Chondrocyte (in vitro differentiated cells): ENCODE data around the gene ITPR2. TPM values are rescaled to one million over a fixed set of nuclear protein-coding genes. Genes with fewer than 3 reads are reported as not detected.

Experiments used
- DNase-seq: peaks from one replicate; pipeline ENCODE4 v3.0.0; 2021; ENCODE audit warnings: mixed read lengths, low spot score
- H3K27ac Mint-ChIP-seq: one replicate; pipeline ENCODE4 v1.8.0; 2021; ENCODE audit warnings: mild to moderate bottlenecking, moderate library complexity, mixed read lengths; ENCODE audit not compliant: unreplicated experiment
- H3K27me3 Mint-ChIP-seq: 2 replicates; pipeline ENCODE4 v1.8.0; 2021; ENCODE audit warnings: low read depth, mixed read lengths
- H3K36me3 Mint-ChIP-seq: 2 replicates; pipeline ENCODE4 v1.8.0; 2021; ENCODE audit warnings: low read depth, mixed read lengths
- H3K4me1 Mint-ChIP-seq: 2 replicates; pipeline ENCODE4 v1.8.0; 2021; ENCODE audit warnings: low read depth, mild to moderate bottlenecking, mixed read lengths
- H3K4me3 Mint-ChIP-seq: one replicate; pipeline ENCODE4 v1.8.0; 2021; ENCODE audit warnings: mild to moderate bottlenecking, moderate library complexity, mixed read lengths; ENCODE audit not compliant: unreplicated experiment
- H3K9me3 Mint-ChIP-seq: 2 replicates; pipeline ENCODE4 v1.8.0; 2021; ENCODE audit warnings: low read depth, mixed read lengths
- CTCF ChIP-seq: fragments of 200-600 bp; sonication (generic); IDR thresholded peaks from 2 replicates; pipeline ENCODE4 v1.5.0; 2021; ENCODE audit warnings: antibody characterized with exemption, mild to moderate bottlenecking, moderate library complexity
- total RNA-seq: library from RNA; stranded (reverse); gene quantifications from 3 replicates; pipeline ENCODE4 v1.2.1, GENCODE V29; 2021

The ITPR2 gene
- total RNA-seq, 1 donor from 2014 or later, result 18.7 TPM

- H3K27ac Mint-ChIP-seq, result peak overlapping the region; percentile 49
- peaks cover 34% of the 10 kb centered on the region for H3K4me1 Mint-ChIP-seq
These were observed 11.7 kb downstream of the ITPR2 start for GRCh38 chr12:26821212-26821701.

DNA sequence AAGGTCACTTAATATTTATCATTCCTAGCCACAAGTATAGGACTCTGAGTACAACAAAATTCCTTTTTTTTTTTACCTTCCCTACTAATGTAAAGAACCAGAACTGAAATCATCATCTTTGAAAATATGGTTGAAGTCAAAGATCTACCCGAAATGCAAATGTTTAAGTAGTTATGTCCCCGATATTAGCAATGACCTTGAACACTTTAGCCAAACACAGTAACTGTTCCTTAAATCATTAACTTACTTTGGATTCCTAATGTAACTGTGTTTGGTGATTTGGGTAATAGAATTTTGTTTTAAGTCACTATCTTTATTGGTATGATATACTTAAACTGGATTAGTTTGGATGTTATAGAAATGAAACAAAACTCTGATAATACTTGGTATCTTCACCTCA, 14.4 kb downstream of the ITPR2 start:
- Mint-ChIP-seq H3K9me3 (no peaks in the 10 kb centered on the region), H3K4me1 (peaks cover 34% of the 10 kb centered on the region), H3K4me3 (no peak overlapping the region), H3K27ac (no peak overlapping the region), H3K36me3 (no peaks in the 10 kb centered on the region), H3K27me3 (no peaks in the 10 kb centered on the region)
- no peak for TF ChIP-seq CTCF
- DNase-seq, result no peak

More at GRCh38 chr12:26821212-26821701, 11.7 kb downstream of the ITPR2 start:
- no peaks in the 10 kb centered on the region for H3K36me3 Mint-ChIP-seq
- H3K9me3 Mint-ChIP-seq, result no peaks in the 10 kb centered on the region
- H3K27me3 Mint-ChIP-seq, result no peaks in the 10 kb centered on the region
- no peak for TF ChIP-seq CTCF
- H3K4me3 Mint-ChIP-seq, result no peak overlapping the region
- DNase-seq, result no peak

DNA sequence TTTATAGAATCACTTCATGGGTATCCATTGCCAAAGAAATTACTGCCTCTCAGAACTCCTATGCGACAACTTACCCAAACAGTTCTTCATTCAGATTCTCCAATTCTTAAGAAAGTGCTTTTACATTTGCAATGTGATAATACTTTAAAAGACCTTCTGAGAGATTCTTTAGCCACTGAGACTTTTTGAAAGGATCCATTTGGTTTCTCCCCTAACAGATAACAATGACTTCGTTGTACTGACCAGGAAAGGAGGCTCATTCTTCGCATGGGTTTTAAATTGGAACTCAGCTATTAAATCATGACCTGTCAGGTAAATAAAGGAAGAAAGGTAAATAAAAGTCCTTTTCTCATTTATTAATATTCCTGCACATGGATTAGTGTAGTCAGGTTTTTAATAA, 14.8 kb downstream of the ITPR2 start:
- Mint-ChIP-seq H3K36me3 (peaks cover 2% of the 10 kb centered on the region), H3K4me1 (peaks cover 31% of the 10 kb centered on the region), H3K27me3 (no peaks in the 10 kb centered on the region), H3K9me3 (no peaks in the 10 kb centered on the region), H3K4me3 (no peak overlapping the region), H3K27ac (no peak overlapping the region)
- DNase-seq, result no peak
- TF ChIP-seq CTCF, result no peak

DNA sequence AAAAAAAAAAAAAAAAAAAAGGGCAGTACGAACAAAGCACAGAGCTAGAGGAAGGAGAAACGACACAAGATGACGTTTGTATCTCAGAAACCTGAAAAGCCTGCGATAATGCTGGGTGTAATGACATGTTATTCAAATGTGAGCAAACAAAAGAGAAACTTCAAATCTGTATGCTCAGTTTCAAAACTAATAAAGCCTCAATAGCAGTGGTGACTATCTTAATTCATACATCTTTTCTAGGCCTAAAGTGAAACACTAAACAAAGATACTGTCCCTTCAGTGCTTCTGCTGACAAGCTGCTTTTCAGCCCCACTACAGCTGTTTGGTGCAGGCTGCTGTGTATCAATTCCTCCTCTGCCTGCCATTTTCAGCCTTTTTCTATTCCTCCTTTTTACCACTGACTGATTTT, 15.8 kb downstream of the ITPR2 start:
- DNase-seq, result no peak
- Mint-ChIP-seq H3K9me3 (no peaks in the 10 kb centered on the region), H3K4me1 (peaks cover 22% of the 10 kb centered on the region), H3K36me3 (peaks cover 2% of the 10 kb centered on the region), H3K4me3 (no peak overlapping the region), H3K27ac (peak overlapping the region; percentile 59), H3K27me3 (no peaks in the 10 kb centered on the region)
- no peak for TF ChIP-seq CTCF

DNA sequence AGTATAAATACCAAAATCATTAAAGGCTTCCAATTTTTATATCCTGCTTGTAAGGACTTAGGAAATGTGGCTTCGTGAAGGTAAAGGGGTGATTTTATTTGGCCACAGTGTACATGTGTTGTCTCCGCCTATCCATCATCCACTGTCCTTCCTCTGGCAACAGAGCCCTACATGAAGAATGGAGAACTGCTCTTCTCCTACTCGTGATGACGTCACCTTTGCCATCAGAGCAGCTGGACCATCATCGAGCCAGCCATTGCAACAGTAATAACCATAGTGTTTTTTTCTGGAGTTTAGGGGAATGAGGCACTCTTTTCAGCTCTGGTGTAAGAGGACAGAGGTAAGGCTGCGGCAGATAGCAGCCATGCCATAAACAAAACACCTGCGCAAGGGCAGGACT, 19.2 kb downstream of the ITPR2 start:
- Mint-ChIP-seq H3K36me3 (peaks cover 2% of the 10 kb centered on the region), H3K4me1 (peaks cover 29% of the 10 kb centered on the region)
- TF ChIP-seq CTCF, result no peak

More for the DNA sequence above, 19.2 kb downstream of the ITPR2 start:
- Mint-ChIP-seq H3K9me3 (no peaks in the 10 kb centered on the region), H3K4me3 (no peak overlapping the region), H3K27me3 (no peaks in the 10 kb centered on the region), H3K27ac (no peak overlapping the region)
- DNase-seq, result no peak
